H1 (cell line): Measurements from ENCODE around the gene SKIL. TPM values are rescaled to one million over a fixed set of nuclear protein-coding genes. Genes with fewer than 3 reads are reported as not detected.

Experiments used
- CTCF ChIA-PET: fragments of 300-600 bp; sonication (Branson Sonifier 250); formaldehyde crosslinking; loops from one replicate; lab custom pipeline; 2021; ENCODE audit not compliant: partially characterized antibody; lab: Charles Lee
- POLR2A ChIA-PET: fragments of 300-600 bp; sonication (Branson Sonifier 250); formaldehyde crosslinking; loops from one replicate; lab custom pipeline; 2021; ENCODE audit warnings: inconsistent platforms; ENCODE audit not compliant: partially characterized antibody; lab: Charles Lee
- DNase-seq, 2 experiments: peaks; one replicate each; pipeline versions ENCODE4 v3.0.0 to v3.0.0-alpha.2; 2010 to 2022; ENCODE audit warnings: low spot score in 2 of 2, low read depth in 1 of 2, mixed read lengths in 1 of 2
- FAIRE-seq: peaks from 2 replicates; lab custom pipeline; 2011; peaks lifted over from hg19 to GRCh38; lab: Jason Lieb, UNC
- H2AFZ ChIP-seq: 2 replicates; pipeline ENCODE4 v1.8.1; 2012; ENCODE audit warnings: low read length, inconsistent platforms
- H2AK5ac ChIP-seq: 2 replicates; pipeline ENCODE4 v1.6.1; 2013; ENCODE audit warnings: low read depth, low read length
- H2BK120ac ChIP-seq: replicated peaks from 2 replicates; pipeline ENCODE3; 2013; ENCODE audit warnings: low read depth, low read length, inconsistent platforms
- H2BK12ac ChIP-seq: 2 replicates; pipeline ENCODE4 v1.6.1; 2013; ENCODE audit warnings: low read depth, low read length
- H2BK15ac ChIP-seq: 2 replicates; pipeline ENCODE4 v1.6.1; 2013; ENCODE audit warnings: low read length
- H2BK20ac ChIP-seq: 2 replicates; pipeline ENCODE4 v1.6.1; 2013; ENCODE audit warnings: low read length
- H2BK5ac ChIP-seq: 2 replicates; pipeline ENCODE4 v1.6.1; 2013; ENCODE audit warnings: low read depth, low read length
- H3K14ac ChIP-seq: 2 replicates; pipeline ENCODE4 v1.6.1; 2013; ENCODE audit warnings: inconsistent platforms; ENCODE audit not compliant: insufficient read length
- H3K18ac ChIP-seq: 2 replicates; pipeline ENCODE4 v1.6.1; 2013; ENCODE audit warnings: low read length; ENCODE audit errors: extremely low read depth
- H3K23ac ChIP-seq: 2 replicates; pipeline ENCODE4 v1.6.1; 2013; ENCODE audit warnings: inconsistent platforms; ENCODE audit not compliant: insufficient read length
- H3K23me2 ChIP-seq: 2 replicates; pipeline ENCODE4 v1.6.1; 2013; ENCODE audit warnings: low read depth, low read length
- H3K27ac ChIP-seq: 2 replicates; pipeline ENCODE4 v1.6.1; 2011; ENCODE audit warnings: low read depth, low read length, inconsistent platforms
- H3K27me3 ChIP-seq, 4 experiments: replicated peaks in 1 of 4; 1 replicate in 1 of 4; 2 replicates in 3 of 4; pipeline versions ENCODE4 v1.6.1 to v1.8.1; 2011 to 2013; ENCODE audit warnings: low read length in 3 of 4, mild to moderate bottlenecking in 3 of 4, inconsistent platforms in 2 of 4, mixed read lengths in 2 of 4, moderate library complexity in 1 of 4; ENCODE audit not compliant: control insufficient read depth in 3 of 4, insufficient read depth in 3 of 4; ENCODE audit errors: extremely low read depth in 1 of 4
- H3K36me3 ChIP-seq, 4 experiments: 2 replicates each; pipeline versions ENCODE4 v1.6.1 to v1.8.1; 2011 to 2013; ENCODE audit warnings: mild to moderate bottlenecking in 4 of 4, low read length in 3 of 4, moderate library complexity in 2 of 4, control low read depth in 1 of 4, inconsistent platforms in 1 of 4; ENCODE audit not compliant: insufficient read depth in 4 of 4, control insufficient read depth in 2 of 4
- H3K4ac ChIP-seq: replicated peaks from 2 replicates; pipeline ENCODE3; 2013; ENCODE audit warnings: low read length, low read depth, mixed read lengths, inconsistent platforms; ENCODE audit not compliant: insufficient read length
- H3K4me1 ChIP-seq, 4 experiments: replicated peaks in 1 of 4; 1 replicate in 1 of 4; 2 replicates in 3 of 4; pipeline versions ENCODE4 v1.6.1 to v1.8.1; 2011 to 2013; ENCODE audit warnings: low read length in 3 of 4, inconsistent platforms in 2 of 4, mixed read lengths in 1 of 4; ENCODE audit not compliant: insufficient read depth in 4 of 4, control insufficient read depth in 3 of 4
- H3K4me2 ChIP-seq, 2 experiments: 2 replicates each; pipeline versions ENCODE4 v1.6.1 to v1.8.1; 2011 to 2013; ENCODE audit warnings: low read depth in 2 of 2, low read length in 2 of 2, control low read depth in 1 of 2, inconsistent platforms in 1 of 2, mild to moderate bottlenecking in 1 of 2; ENCODE audit not compliant: insufficient read depth in 1 of 2
- H3K4me3 ChIP-seq, 4 experiments: fragments of 200-600, 300-600 bp in 1 of 4; sonication (generic), shearing (Covaris generic), sonication (Bioruptor Twin) in 1 of 4; 2 replicates each; pipeline versions ENCODE4 v1.5.1 to v1.8.1; 2011 to 2016; ENCODE audit warnings: low read length in 4 of 4, low read depth in 3 of 4, control low read depth in 2 of 4, inconsistent platforms in 2 of 4, mild to moderate bottlenecking in 2 of 4, mixed read lengths in 1 of 4, moderate library complexity in 1 of 4; ENCODE audit not compliant: insufficient read depth in 2 of 4; ENCODE audit errors: extremely low read depth in 1 of 4
- H3K56ac ChIP-seq: replicated peaks from 2 replicates; pipeline ENCODE3; 2013; ENCODE audit warnings: low read depth, mild to moderate bottlenecking, mixed read lengths, low read length, inconsistent platforms; ENCODE audit not compliant: insufficient read length
- H3K79me1 ChIP-seq: 2 replicates; pipeline ENCODE4 v1.6.1; 2013; ENCODE audit warnings: low read depth, low read length, control low read depth
- H3K79me2 ChIP-seq, 2 experiments: 2 replicates each; pipeline versions ENCODE4 v1.6.1 to v1.8.1; 2012 to 2013; ENCODE audit warnings: low read length in 2 of 2, mild to moderate bottlenecking in 2 of 2, inconsistent platforms in 1 of 2; ENCODE audit not compliant: insufficient read depth in 2 of 2, control insufficient read depth in 1 of 2
- H3K9ac ChIP-seq, 4 experiments: replicated peaks in 1 of 4; 1 replicate in 1 of 4; 2 replicates in 3 of 4; pipeline versions ENCODE4 v1.6.1 to v1.8.1; 2011 to 2013; ENCODE audit warnings: low read depth in 3 of 4, low read length in 3 of 4, control low read depth in 2 of 4, mild to moderate bottlenecking in 2 of 4, moderate library complexity in 2 of 4, inconsistent platforms in 1 of 4; ENCODE audit errors: extremely low read depth in 1 of 4
- H3K9me3 ChIP-seq, 2 experiments: 2 replicates each; pipeline versions ENCODE4 v1.6.1 to v1.8.1; 2012 to 2013; ENCODE audit warnings: mild to moderate bottlenecking in 2 of 2, moderate library complexity in 2 of 2, control low read depth in 1 of 2, inconsistent platforms in 1 of 2, low read depth in 1 of 2, low read length in 1 of 2, mixed read lengths in 1 of 2; ENCODE audit not compliant: insufficient read depth in 2 of 2
- H4K20me1 ChIP-seq, 2 experiments: replicated peaks in 1 of 2; 2 replicates each; pipeline versions ENCODE3 to v1.8.1; 2011 to 2013; ENCODE audit warnings: inconsistent platforms in 2 of 2, low read length in 2 of 2, mild to moderate bottlenecking in 1 of 2; ENCODE audit not compliant: insufficient read depth in 2 of 2, control insufficient read depth in 1 of 2
- H4K5ac ChIP-seq: 2 replicates; pipeline ENCODE4 v1.6.1; 2013; ENCODE audit warnings: low read length, low read depth, mixed read lengths, inconsistent platforms; ENCODE audit not compliant: insufficient read length
- H4K8ac ChIP-seq: 2 replicates; pipeline ENCODE4 v1.8.0; 2013; ENCODE audit warnings: mild to moderate bottlenecking, moderate library complexity, low read length, inconsistent platforms; ENCODE audit not compliant: insufficient read depth; ENCODE audit errors: extremely low read depth
- H4K91ac ChIP-seq: replicated peaks from 2 replicates; pipeline ENCODE3; 2013; ENCODE audit warnings: low read length, mixed read lengths, inconsistent platforms; ENCODE audit not compliant: insufficient read length
- CEBPB ChIP-seq: IDR thresholded peaks from 2 replicates; pipeline ENCODE4 v1.6.1; 2012; ENCODE audit warnings: low read depth, low read length
- CHD1 ChIP-seq: IDR thresholded peaks from 2 replicates; pipeline ENCODE4 v1.6.1; 2012; ENCODE audit warnings: low read depth, low read length, improper control_type of control experiment
- KDM5A ChIP-seq: fragments of 200-600 bp; IDR thresholded peaks from 2 replicates; pipeline ENCODE4 v1.7.1; 2012; ENCODE audit warnings: mild to moderate bottlenecking, low read length, inconsistent platforms, mixed read lengths
- MAFK ChIP-seq: IDR thresholded peaks from 2 replicates; pipeline ENCODE4 v1.6.1; 2012; ENCODE audit warnings: low read depth, mild to moderate bottlenecking, improper control_type of control experiment, low read length
- POU5F1 ChIP-seq: IDR thresholded peaks from 2 replicates; pipeline ENCODE4 v1.6.1; 2011; ENCODE audit warnings: low read depth, mild to moderate bottlenecking, low read length, moderate library complexity
- SIRT6 ChIP-seq: IDR thresholded peaks from one replicate; pipeline ENCODE4 v1.7.1; 2012; ENCODE audit warnings: low read length, inconsistent platforms
- SP1 ChIP-seq: IDR thresholded peaks from 2 replicates; pipeline ENCODE4 v1.6.1; 2011; ENCODE audit warnings: low read depth, low read length
- SP2 ChIP-seq: IDR thresholded peaks from 2 replicates; pipeline ENCODE4 v1.6.1; 2012; ENCODE audit warnings: mild to moderate bottlenecking, low read length, inconsistent platforms
- TAF1 ChIP-seq: IDR thresholded peaks from 2 replicates; pipeline ENCODE4 v1.6.1; 2011; ENCODE audit warnings: mild to moderate bottlenecking, low read depth, low read length
- WGBS, 2 experiments: shearing (Covaris generic) in 1 of 2; methylation state at CpG; one replicate each; pipeline versions ENCODE4 v1.1.6 to v1.1.7; 2013 to 2015; ENCODE audit warnings: low lambda C conversion rate in 2 of 2, mixed read lengths in 2 of 2, inconsistent platforms in 1 of 2, low coverage in 1 of 2, missing lambda C conversion rate in 1 of 2; ENCODE audit not compliant: insufficient replicate concordance in 2 of 2, insufficient coverage in 1 of 2, insufficient read length in 1 of 2; ENCODE audit errors: extremely low coverage in 1 of 2, missing lambda C conversion rate in 1 of 2; 5-methylcytosine and 5-hydroxymethylcytosine counted together
- polyA plus RNA-seq, 7 experiments: library from polyadenylated mRNA; depleted of rRNA in 3 of 7; stranded (reverse) in 5 of 7; unstranded in 2 of 7; fragments of >200 nt in 5 of 7; fragments of 200-250 nt in 2 of 7; gene quantifications; 1 replicate in 5 of 7; 2 replicates in 1 of 7; 4 replicates in 1 of 7; pipeline versions ENCODE4 v1.2.1 to v1.2.3, GENCODE V29; 2011 to 2013; ENCODE audit warnings: missing spikeins in 2 of 7, mixed read lengths in 2 of 7
- total RNA-seq: library from RNA; stranded (reverse); fragmentation: NEBNext Ultra II Directional; extraction: Animal tissue kit (Norgen Biotek cat#: 25700); gene quantifications from 2 replicates; pipeline ENCODE4 v1.2.1, GENCODE V29; 2021
- TF ChIP-seq, protein P1 (sequence below): IDR thresholded peaks from 2 replicates; pipeline ENCODE4 v1.6.1; 2011; ENCODE audit warnings: low read length, improper control_type of control experiment
- TF ChIP-seq, protein P2 (sequence below): IDR thresholded peaks from 2 replicates; pipeline ENCODE4 v1.6.1; 2012; ENCODE audit warnings: low read length, inconsistent platforms

The SKIL gene
- total and polyA plus RNA-seq, 2 of the 8 experiments (the other 6 are each of a cell fraction or from before 2014, with no cell fraction given): 13.2 to 277 TPM

DNA sequence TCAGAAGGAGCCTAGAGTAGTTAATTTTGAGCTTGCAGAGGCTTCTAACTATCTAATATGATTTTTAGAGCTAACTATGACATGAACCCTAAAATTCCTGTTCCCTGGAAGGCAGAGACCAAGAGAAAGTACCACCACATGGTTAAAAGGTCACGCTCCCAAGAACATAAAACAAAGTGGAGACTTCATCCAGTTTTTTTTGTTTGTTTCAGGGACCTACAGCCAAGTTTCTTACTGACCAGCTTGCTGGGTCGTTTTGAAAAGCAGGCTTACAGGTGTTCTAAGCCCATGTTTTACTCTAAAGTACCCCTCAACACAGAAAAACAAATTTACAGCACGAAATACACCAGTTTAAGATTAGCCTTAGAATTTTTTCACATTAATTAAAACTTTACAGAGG, 39.6 kb upstream of the SKIL start:
- no peak overlapping the region for H3K56ac ChIP-seq
- no peak overlapping the region for H2BK12ac ChIP-seq
- H4K20me1 ChIP-seq: no peaks in the 10 kb centered on the region
- H3K9ac ChIP-seq: no peak overlapping the region
- no peak overlapping the region for H2BK120ac ChIP-seq
- H3K23ac ChIP-seq: no peak overlapping the region
- no peak overlapping the region for H4K8ac ChIP-seq
- H3K27ac ChIP-seq: no peak overlapping the region
- H3K27me3 ChIP-seq: no peaks in the 10 kb centered on the region; a peak in 1 of 7 replicates
- H3K79me2 ChIP-seq: no peaks in the 10 kb centered on the region
- ChIA-PET POLR2A (no interaction called here), CTCF (interaction anchor here (0.6 to 3.8 kb wide), 7 partner anchors 8 to 256 kb away, joined by 3 to 11 read pairs (median 3); no protein-coding TSS in a partner anchor)
- DNase-seq: no peak
- H3K4me2 ChIP-seq: no peak overlapping the region
- no peak for FAIRE-seq
- H3K14ac ChIP-seq: no peak overlapping the region
- no peak overlapping the region for H4K5ac ChIP-seq
- H3K36me3 ChIP-seq: no peaks in the 10 kb centered on the region
- H3K4me1 ChIP-seq: peaks cover 0 to 4% (median 1%) of the 10 kb centered on the region in 4 experiments; a peak in 2 of 7 replicates
- no peak overlapping the region for H2BK15ac ChIP-seq
- H4K91ac ChIP-seq: no peak overlapping the region
- TF ChIP-seq SP1: no peak
- TF ChIP-seq MAFK: no peak
- no peak for TF ChIP-seq CEBPB
- no peak for TF ChIP-seq CHD1
- no peak for TF ChIP-seq SP2
- no peak for TF ChIP-seq KDM5A
- TF ChIP-seq POU5F1: no peak
- TF ChIP-seq, protein P1, sequence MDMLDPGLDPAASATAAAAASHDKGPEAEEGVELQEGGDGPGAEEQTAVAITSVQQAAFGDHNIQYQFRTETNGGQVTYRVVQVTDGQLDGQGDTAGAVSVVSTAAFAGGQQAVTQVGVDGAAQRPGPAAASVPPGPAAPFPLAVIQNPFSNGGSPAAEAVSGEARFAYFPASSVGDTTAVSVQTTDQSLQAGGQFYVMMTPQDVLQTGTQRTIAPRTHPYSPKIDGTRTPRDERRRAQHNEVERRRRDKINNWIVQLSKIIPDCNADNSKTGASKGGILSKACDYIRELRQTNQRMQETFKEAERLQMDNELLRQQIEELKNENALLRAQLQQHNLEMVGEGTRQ: no peak
- no peak for TF ChIP-seq TAF1
- TF ChIP-seq, protein P2, sequence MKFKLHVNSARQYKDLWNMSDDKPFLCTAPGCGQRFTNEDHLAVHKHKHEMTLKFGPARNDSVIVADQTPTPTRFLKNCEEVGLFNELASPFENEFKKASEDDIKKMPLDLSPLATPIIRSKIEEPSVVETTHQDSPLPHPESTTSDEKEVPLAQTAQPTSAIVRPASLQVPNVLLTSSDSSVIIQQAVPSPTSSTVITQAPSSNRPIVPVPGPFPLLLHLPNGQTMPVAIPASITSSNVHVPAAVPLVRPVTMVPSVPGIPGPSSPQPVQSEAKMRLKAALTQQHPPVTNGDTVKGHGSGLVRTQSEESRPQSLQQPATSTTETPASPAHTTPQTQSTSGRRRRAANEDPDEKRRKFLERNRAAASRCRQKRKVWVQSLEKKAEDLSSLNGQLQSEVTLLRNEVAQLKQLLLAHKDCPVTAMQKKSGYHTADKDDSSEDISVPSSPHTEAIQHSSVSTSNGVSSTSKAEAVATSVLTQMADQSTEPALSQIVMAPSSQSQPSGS: no peak
- no peak for TF ChIP-seq SIRT6
- H3K18ac ChIP-seq: no peak overlapping the region
- H2BK20ac ChIP-seq: no peak overlapping the region
- no peak overlapping the region for H3K4ac ChIP-seq
- no peak overlapping the region for H3K4me3 ChIP-seq
- no peak overlapping the region for H2AK5ac ChIP-seq
- no peaks in the 10 kb centered on the region for H3K79me1 ChIP-seq
- H2BK5ac ChIP-seq: no peak overlapping the region
- H3K23me2 ChIP-seq: no peaks in the 10 kb centered on the region
- WGBS, 2 experiments: 87% methylated on average over 3 of the region's 3 CpGs; no CpG with 5 or more reads in 1 of the 2 experiments
- H2AFZ ChIP-seq: no peak overlapping the region
- no peaks in the 10 kb centered on the region for H3K9me3 ChIP-seq
